Panc1 (cell line): ENCODE results near the gene CAPN11. TPM values are rescaled to one million over a fixed set of nuclear protein-coding genes. Genes with fewer than 3 reads are reported as not detected.

ENCODE experiments used
- ATAC-seq: fragments of 200-7000 bp; cut with Tn5 transposase; 2 replicates; pipeline ENCODE4 v1.9.1; 2020; ENCODE audit warnings: mild to moderate bottlenecking, moderate library complexity
- BruUV-seq: library from RNA; stranded (reverse); fragments of 400-500 nt; replicated peaks from 2 replicates; lab custom pipeline; 2021; lab: Mats Ljungman, UMichigan
- CTCF ChIA-PET: fragments of 300-600 bp; sonication (Branson Sonifier 250); formaldehyde crosslinking; loops from one replicate; lab custom pipeline; 2022; ENCODE audit warnings: antibody characterized with exemption; lab: Charles Lee
- POLR2A ChIA-PET: fragments of 300-600 bp; sonication (Branson Sonifier 250); formaldehyde crosslinking; loops from one replicate; lab custom pipeline; 2022; ENCODE audit warnings: antibody characterized with exemption; lab: Charles Lee
- DNase-seq: peaks from one replicate; pipeline ENCODE4 v3.0.0-alpha.2; 2010; ENCODE audit warnings: low read depth, low spot score
- H3K27ac ChIP-seq: 2 replicates; pipeline ENCODE4 v1.5.1; 2011; ENCODE audit warnings: mild to moderate bottlenecking, low read length, inconsistent platforms
- H3K27me3 ChIP-seq: fragments of 200-500 bp; sonication (Bioruptor generic); 2 replicates; pipeline ENCODE4 v1.6.0; 2014; ENCODE audit warnings: low read length, inconsistent platforms; ENCODE audit not compliant: control insufficient read depth, insufficient read depth
- H3K36me3 ChIP-seq: fragments of 200-500 bp; sonication (Bioruptor generic); 2 replicates; pipeline ENCODE4 v1.5.1; 2014; ENCODE audit warnings: inconsistent platforms, mild to moderate bottlenecking, low read length, moderate library complexity; ENCODE audit not compliant: control insufficient read depth, insufficient read depth
- H3K4me1 ChIP-seq: 2 replicates; pipeline ENCODE4 v1.5.1; 2011; ENCODE audit warnings: inconsistent platforms, mild to moderate bottlenecking, low read length, moderate library complexity; ENCODE audit not compliant: control insufficient read depth, insufficient read depth
- H3K4me3 ChIP-seq, 2 experiments: 2 replicates each; pipeline ENCODE4 v1.5.1; 2011 to 2012; ENCODE audit warnings: low read depth in 2 of 2, low read length in 2 of 2, mild to moderate bottlenecking in 2 of 2, inconsistent platforms in 1 of 2, moderate library complexity in 1 of 2
- H3K9me3 ChIP-seq: fragments of 200-500 bp; sonication (Bioruptor generic); 2 replicates; pipeline ENCODE4 v1.5.1; 2014; ENCODE audit warnings: low read depth, mild to moderate bottlenecking, inconsistent platforms, low read length, moderate library complexity; ENCODE audit not compliant: control insufficient read depth, insufficient read depth
- CTCF ChIP-seq: fragments of 450-650 bp; IDR thresholded peaks from 2 replicates; pipeline ENCODE4 v1.5.1; 2017; ENCODE audit warnings: mild to moderate bottlenecking
- POLR2AphosphoS5 ChIP-seq: IDR thresholded peaks from 2 replicates; pipeline ENCODE4 v1.6.1; 2012; ENCODE audit warnings: mild to moderate bottlenecking, low read depth, low read length, moderate library complexity
- SIN3A ChIP-seq: IDR thresholded peaks from 2 replicates; pipeline ENCODE4 v1.6.1; 2012; ENCODE audit warnings: low read depth, mild to moderate bottlenecking, low read length, moderate library complexity, borderline replicate concordance; ENCODE audit not compliant: insufficient read depth
- TCF7L2 ChIP-seq: IDR thresholded peaks from 2 replicates; pipeline ENCODE4 v1.6.1; 2011; ENCODE audit warnings: mild to moderate bottlenecking, low read depth, low read length, inconsistent platforms
- in situ Hi-C: cut with HindIII; loops from 2 replicates; pipeline ENCODE4 v1.10.0; 2016; ENCODE audit warnings: low sequenced_read_pairs, low pct_unique_long_range_greater_than_20kb
- intact Hi-C: fragments of 100-400 bp; cut with micrococcal nuclease; formaldehyde crosslinking; loops from one replicate; pipeline ENCODE4 v1.10.0; 2022; ENCODE audit not compliant: unreplicated experiment
- total RNA-seq: library from RNA; stranded (reverse); gene quantifications from one replicate; pipeline ENCODE4 v1.2.1, GENCODE V29; 2021; ENCODE audit not compliant: unreplicated experiment
- TF ChIP-seq, protein P1 (sequence below), 2 experiments: IDR thresholded peaks; 2 replicates each; pipeline ENCODE4 v1.6.1; 2011 to 2012; ENCODE audit warnings: low read depth in 2 of 2, control low read depth in 1 of 2, low read length in 1 of 2, mild to moderate bottlenecking in 1 of 2, moderate library complexity in 1 of 2; ENCODE audit not compliant: insufficient read depth in 1 of 2

Gene CAPN11
- total RNA-seq, 1 experiment from 2014 or later: 1.2 TPM

- TF ChIP-seq POLR2AphosphoS5 (no peak), CTCF (no peak)
- TF ChIP-seq, protein P1, sequence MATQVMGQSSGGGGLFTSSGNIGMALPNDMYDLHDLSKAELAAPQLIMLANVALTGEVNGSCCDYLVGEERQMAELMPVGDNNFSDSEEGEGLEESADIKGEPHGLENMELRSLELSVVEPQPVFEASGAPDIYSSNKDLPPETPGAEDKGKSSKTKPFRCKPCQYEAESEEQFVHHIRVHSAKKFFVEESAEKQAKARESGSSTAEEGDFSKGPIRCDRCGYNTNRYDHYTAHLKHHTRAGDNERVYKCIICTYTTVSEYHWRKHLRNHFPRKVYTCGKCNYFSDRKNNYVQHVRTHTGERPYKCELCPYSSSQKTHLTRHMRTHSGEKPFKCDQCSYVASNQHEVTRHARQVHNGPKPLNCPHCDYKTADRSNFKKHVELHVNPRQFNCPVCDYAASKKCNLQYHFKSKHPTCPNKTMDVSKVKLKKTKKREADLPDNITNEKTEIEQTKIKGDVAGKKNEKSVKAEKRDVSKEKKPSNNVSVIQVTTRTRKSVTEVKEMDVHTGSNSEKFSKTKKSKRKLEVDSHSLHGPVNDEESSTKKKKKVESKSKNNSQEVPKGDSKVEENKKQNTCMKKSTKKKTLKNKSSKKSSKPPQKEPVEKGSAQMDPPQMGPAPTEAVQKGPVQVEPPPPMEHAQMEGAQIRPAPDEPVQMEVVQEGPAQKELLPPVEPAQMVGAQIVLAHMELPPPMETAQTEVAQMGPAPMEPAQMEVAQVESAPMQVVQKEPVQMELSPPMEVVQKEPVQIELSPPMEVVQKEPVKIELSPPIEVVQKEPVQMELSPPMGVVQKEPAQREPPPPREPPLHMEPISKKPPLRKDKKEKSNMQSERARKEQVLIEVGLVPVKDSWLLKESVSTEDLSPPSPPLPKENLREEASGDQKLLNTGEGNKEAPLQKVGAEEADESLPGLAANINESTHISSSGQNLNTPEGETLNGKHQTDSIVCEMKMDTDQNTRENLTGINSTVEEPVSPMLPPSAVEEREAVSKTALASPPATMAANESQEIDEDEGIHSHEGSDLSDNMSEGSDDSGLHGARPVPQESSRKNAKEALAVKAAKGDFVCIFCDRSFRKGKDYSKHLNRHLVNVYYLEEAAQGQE (IDR thresholded peaks at IDR 0.05; ENCODE audit: insufficient read depth in 1 of 2, low read depth in 2 of 2, low read length in 1 of 2): no peak
- no TSS peak for BruUV-seq
- H3K27ac ChIP-seq: no peak overlapping the region
- H3K36me3 ChIP-seq: peaks cover 3% of the 10 kb centered on the region; the same call in 1 of the 2 replicates
- no peaks in the 10 kb centered on the region for H3K4me1 ChIP-seq
- H3K9me3 ChIP-seq: no peaks in the 10 kb centered on the region
- ChIA-PET POLR2A (no interaction called here), CTCF (no interaction called here)
- in situ Hi-C loops: no loop called here
- intact Hi-C loops: no loop called here
- H3K27me3 ChIP-seq: no peaks in the 10 kb centered on the region
- no peak for ATAC-seq
- DNase-seq: no peak
- no peak overlapping the region for H3K4me3 ChIP-seq
These were observed 12.8 kb upstream of the CAPN11 start for GRCh38 chr6:44145839-44146238.

GRCh38 chr6:44146685-44147084, 11.9 kb upstream of the CAPN11 start:
- no peaks in the 10 kb centered on the region for H3K9me3 ChIP-seq
- no peak overlapping the region for H3K27ac ChIP-seq
- peaks cover 3% of the 10 kb centered on the region; the same call in 1 of the 2 replicates for H3K36me3 ChIP-seq
- TF ChIP-seq CTCF (no peak), POLR2AphosphoS5 (no peak), SIN3A (no peak), TCF7L2 (no peak)
- TF ChIP-seq, protein P1 (IDR thresholded peaks at IDR 0.05; ENCODE audit: insufficient read depth in 1 of 2, low read depth in 2 of 2, low read length in 1 of 2): no peak
- ChIA-PET POLR2A (no interaction called here), CTCF (no interaction called here)
- no peaks in the 10 kb centered on the region for H3K4me1 ChIP-seq
- H3K27me3 ChIP-seq: no peaks in the 10 kb centered on the region
- no peak overlapping the region for H3K4me3 ChIP-seq
- in situ Hi-C loops: no loop called here
- intact Hi-C loops: no loop called here
- BruUV-seq: no TSS peak
- no peak for DNase-seq
- ATAC-seq: no peak
